ENCODE data around the gene MTMR12.
"Not testable (repeated sequence)": the region's sequence is repeated elsewhere in the genome, so short reads cannot be mapped to it uniquely, and the experiment has no call there.

The MTMR12 gene

GRCh38 chr5:32232441-32233219 is 80.1 kb downstream of the MTMR12 start:
- peak; percentile 74 for DNase-seq

- DNase-seq = no peak
These were observed 80.8 kb downstream of the MTMR12 start for GRCh38 chr5:32231929-32232328.

DNA sequence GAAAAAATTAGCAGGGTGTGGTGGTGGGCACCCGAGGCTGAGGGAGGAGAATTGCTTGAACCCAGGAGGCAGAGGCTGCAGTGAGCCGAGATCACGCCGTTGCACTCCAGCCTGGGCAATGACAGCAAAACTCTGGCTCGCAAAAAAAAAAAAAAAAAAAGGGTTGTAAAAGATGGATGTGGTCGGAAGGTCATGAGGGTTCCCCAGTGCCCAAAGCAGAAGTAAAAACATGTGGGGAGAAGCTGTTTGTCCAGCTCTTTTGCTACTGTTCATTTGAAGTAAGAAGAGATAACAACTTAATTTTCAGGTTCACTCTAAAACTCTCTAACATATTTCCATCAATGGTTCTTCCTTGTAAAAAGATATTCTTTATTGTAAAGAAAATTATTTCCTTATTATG is 81.5 kb downstream of the MTMR12 start:
- no peak for DNase-seq

- no peak for DNase-seq
These were observed 82.2 kb downstream of the MTMR12 start for GRCh38 chr5:32230356-32231099.

- DNase-seq = no peak
These were observed 83.2 kb downstream of the MTMR12 start for GRCh38 chr5:32229586-32229985.

DNA sequence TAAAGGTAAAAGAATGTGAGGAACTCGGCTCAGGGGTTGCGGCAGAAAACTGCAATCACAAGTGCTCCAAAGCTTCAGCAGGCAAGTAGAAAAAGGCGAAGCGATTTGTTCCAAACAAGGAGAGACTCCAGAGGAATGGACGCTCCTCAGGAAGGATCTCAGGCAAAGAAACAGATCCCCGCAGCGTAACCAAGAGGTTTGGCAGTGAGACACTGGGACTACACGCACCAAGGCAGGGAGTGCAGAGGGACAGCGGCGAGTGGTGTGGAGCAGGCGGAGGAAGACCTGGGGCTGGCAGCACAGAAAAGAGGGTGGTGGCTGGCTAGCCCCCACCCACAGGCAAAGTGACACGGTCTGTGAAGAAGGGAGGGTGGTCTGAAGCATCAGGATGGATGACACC is 83.9 kb downstream of the MTMR12 start:
- DNase-seq = no peak

DNA sequence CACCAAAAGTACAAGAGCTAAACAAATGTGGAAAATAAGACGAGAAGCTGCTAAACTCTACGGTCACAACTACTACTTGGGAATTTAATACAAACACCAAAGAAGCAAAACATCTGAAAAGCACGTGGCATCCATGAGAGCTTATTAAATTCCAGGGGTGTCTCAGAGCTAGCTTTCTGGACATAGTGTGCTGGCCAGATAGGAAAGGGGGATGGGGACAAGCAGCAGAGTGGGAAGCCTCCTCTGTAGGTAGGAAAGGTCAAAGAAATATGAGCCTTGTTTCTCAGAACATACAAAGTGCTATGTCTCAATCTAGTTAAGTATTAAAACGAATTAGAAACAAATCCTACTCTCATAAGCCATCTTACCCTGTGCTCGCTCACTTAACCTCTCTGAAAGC is 87.3 kb downstream of the MTMR12 start:
- DNase-seq = no peak

GRCh38 chr5:32223972-32224609 is 88.6 kb downstream of the MTMR12 start:
- DNase-seq = no peak

GRCh38 chr5:32222723-32223470 is 89.8 kb downstream of the MTMR12 start:
- DNase-seq = peak; percentile 25

GRCh38 chr5:32217886-32218396 is 94.8 kb downstream of the MTMR12 start:
- DNase-seq = no peak

DNA sequence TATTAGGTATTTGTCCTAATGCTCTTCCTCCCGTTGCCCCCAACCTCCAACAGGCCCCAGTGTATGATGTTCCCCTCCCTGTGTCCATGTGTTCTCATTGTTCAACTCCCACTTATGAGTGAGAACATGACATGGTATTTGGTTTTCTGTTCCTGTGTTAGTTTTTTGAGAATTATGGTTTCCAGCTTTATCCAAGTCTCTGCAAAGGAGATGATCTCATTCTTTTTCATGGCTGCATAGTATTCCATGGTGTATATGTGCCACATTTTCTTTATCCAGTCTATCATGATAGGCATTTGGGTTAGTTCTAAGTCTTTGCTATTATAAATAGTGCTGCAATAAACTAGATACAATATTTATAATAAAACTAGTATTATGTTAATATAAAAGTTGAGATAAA is 98.4 kb downstream of the MTMR12 start:
- not testable (repeated sequence) for DNase-seq

- DNase-seq = no peak
These were observed 102.6 kb downstream of the MTMR12 start for GRCh38 chr5:32210151-32210550.

GRCh38 chr5:32208837-32209236 is 103.9 kb downstream of the MTMR12 start:
- DNase-seq = not testable (repeated sequence)

DNA sequence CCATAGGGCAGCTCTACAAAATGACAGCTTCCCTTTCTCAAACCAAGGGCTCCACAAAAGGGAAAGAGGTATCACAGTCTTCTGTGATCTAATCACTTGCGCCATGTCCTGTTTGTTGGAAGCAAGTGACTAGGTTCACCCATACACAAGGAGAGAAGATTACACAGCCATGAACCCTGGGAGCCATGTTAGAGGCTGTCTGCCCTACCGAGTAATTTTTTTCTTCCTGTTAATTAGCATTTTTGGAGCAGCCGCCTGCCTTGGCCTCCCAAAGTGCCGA is 105.4 kb downstream of the MTMR12 start:
- no peak for DNase-seq

DNA sequence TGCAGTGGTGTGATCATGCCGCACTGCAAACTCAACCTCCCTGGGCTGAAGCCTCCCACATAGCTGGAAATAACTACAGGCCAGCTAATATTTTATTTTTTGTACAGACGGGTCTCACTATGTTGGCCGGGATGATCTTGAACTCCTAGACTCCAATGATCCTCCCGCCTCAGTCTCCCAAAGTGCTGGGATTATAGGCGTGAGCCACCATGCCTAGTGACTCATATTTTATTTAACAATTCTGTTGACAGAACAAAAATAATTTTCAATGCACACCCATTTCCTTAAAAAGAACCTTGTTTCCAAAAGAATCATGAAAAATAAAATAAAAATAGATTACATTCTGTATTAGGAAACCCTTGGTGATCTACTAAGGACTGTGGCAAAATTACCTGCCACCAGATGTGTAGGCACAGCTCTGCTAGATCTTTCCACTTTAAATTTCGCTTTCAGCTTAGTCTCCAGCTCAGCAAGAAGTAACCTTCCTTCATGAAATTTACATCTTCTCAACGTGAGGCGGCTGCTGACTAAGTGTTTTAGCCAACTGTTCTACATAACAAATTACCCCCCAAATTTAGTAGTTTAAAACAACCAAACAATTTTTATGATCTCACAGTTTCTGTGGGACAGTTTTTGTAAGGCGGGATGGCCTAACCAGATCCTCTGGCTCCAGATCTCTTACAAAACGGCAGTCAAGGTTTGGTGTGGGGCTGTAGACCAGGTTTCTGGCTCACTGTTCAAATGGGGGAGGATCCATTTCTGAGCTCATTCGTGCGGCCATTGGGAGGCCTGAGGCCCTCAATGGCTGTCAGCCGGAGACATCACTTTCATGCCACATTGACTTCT is 106.0 kb downstream of the MTMR12 start:
- no peak for DNase-seq

GRCh38 chr5:32206053-32206452 is 106.7 kb downstream of the MTMR12 start:
- no peak for DNase-seq

- no peak for DNase-seq
These were observed 110.3 kb downstream of the MTMR12 start for GRCh38 chr5:32202394-32202793.

- DNase-seq = no peak
These were observed 111.5 kb downstream of the MTMR12 start for GRCh38 chr5:32201122-32201753.

DNA sequence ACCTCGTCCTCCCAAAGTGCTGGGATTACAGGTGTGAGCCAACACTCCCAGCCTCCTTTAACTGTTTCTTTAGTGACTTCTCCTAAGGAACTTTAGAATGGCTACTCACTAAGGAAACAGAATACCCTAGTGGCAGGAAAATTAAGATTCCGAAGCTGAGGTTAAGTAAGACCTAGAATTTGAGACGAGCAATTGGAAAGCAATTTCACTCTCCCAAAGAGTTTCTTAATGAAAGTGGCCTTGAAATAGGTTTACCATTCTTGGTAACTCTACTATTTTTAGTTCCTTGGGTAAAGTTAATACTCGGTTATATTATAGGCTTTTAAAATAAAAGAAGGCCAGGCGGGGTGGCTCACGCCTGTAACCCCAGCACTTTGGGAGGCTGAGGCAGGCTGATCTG is 115.7 kb downstream of the MTMR12 start:
- no peak for DNase-seq

- no peak for DNase-seq
These were observed 117.5 kb downstream of the MTMR12 start for GRCh38 chr5:32195265-32195664.

DNA sequence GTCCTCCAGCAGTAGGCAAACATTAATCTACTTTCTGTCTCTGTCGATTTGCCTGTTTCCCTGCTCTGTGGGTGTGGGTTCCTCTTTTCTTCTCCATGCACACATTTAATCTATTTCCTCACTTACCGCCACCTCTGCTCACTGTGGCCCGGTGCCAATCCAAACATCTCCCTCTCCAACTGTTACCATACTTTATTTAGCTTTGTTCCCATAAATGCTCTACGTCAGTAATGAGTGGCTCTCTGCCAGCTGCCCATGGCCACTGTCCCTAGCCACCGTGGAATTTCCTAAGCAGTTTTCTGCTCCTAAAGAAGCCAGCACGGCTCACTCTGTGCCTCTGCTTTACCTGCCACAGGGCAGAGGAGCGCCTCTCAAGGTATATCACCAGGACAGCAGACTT is 119.1 kb downstream of the MTMR12 start:
- DNase-seq = peak; percentile 100

DNA sequence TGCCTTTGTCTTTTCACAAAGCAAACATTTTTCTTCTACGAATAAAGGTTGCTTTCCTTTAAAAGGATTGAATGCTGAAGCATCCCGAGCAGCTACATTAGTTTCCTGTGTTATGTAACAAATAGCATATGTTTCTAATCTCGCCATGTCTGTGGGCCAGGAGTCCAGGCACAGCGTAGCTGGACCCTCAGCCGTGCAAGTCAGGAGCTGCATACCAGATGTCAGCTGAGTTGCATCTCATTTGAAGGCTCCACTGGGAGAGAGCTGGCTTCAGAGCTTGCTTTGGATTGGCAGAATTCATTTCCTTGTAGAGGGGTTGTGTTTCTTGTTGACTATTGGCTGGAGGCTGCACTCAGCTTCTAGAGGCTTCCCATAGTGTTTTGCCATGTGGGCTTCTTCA is 122.6 kb downstream of the MTMR12 start:
- DNase-seq = no peak

All from NCI-H748 treated with DMSO at 0.1 percent for 48 hours (cell line).